ENCODE data around the gene ATP13A4. TPM values are rescaled to one million over a fixed set of nuclear protein-coding genes. Genes with fewer than 3 reads are reported as not detected.

ATP13A4 gene
- total RNA-seq, 1 donor from 2014 or later, result not detected

DNA sequence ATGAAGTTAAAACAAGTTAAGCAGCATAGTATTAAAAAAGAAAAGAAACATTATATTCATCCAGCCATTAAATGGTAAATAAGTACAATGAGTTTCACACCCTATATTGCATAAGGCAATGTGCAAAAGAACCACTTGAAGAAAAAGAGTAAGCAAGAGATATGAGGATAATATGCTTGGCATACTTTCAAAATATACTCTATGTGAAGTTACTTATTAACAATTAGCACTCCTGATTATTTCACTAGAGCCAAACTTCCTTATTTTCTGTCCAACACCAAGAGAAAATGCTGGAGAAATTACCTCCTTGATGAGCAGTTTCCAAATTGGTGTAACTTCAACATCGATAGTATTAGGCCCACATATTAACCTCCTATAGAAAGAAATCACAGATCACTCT is 63.7 kb downstream of the ATP13A4 start:
- H3K27me3 ChIP-seq, result no peaks in the 10 kb centered on the region
- H3K4me1 ChIP-seq, result no peaks in the 10 kb centered on the region
- H3K36me3 ChIP-seq, result no peaks in the 10 kb centered on the region
- no peak overlapping the region for H3K4me3 ChIP-seq
- H3K27ac ChIP-seq, result no peak overlapping the region
- DNase-seq (ENCODE audit: low spot score in 2 of 2), result no peak
- intact Hi-C loops (cut with DNase I), result no loop called here
- TF ChIP-seq, protein P1, sequence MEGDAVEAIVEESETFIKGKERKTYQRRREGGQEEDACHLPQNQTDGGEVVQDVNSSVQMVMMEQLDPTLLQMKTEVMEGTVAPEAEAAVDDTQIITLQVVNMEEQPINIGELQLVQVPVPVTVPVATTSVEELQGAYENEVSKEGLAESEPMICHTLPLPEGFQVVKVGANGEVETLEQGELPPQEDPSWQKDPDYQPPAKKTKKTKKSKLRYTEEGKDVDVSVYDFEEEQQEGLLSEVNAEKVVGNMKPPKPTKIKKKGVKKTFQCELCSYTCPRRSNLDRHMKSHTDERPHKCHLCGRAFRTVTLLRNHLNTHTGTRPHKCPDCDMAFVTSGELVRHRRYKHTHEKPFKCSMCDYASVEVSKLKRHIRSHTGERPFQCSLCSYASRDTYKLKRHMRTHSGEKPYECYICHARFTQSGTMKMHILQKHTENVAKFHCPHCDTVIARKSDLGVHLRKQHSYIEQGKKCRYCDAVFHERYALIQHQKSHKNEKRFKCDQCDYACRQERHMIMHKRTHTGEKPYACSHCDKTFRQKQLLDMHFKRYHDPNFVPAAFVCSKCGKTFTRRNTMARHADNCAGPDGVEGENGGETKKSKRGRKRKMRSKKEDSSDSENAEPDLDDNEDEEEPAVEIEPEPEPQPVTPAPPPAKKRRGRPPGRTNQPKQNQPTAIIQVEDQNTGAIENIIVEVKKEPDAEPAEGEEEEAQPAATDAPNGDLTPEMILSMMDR (IDR thresholded peaks at IDR 0.05), result no peak
- no peaks in the 10 kb centered on the region for H3K9me3 ChIP-seq

DNA sequence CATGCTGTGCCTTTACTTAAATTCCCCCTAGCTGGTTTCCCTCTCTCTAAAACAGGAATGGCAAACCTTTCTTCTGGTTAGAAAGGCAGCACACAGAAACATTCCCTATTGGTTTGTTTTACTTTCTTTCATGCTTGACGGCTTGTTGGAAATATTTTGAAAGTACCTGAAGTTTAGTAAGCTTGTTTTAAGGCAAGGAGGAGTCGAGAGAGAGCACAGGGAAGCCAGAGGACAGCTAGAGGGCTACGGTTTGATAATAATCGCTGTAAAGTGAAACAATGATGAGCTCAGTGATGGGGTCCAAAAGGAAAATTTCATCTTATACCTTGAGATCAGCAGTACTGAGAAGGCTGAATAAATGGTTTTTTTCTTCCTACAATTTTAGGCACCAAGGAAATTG is 64.1 kb downstream of the ATP13A4 start:
- Histone ChIP-seq H3K4me3 (no peak overlapping the region), H3K27ac (no peak overlapping the region), H3K9me3 (no peaks in the 10 kb centered on the region), H3K4me1 (no peaks in the 10 kb centered on the region), H3K27me3 (no peaks in the 10 kb centered on the region), H3K36me3 (no peaks in the 10 kb centered on the region)
- intact Hi-C loops (cut with DNase I), result no loop called here
- no peak for DNase-seq (ENCODE audit: low spot score in 2 of 2)
- TF ChIP-seq, protein P1 (IDR thresholded peaks at IDR 0.05), result no peak

DNA sequence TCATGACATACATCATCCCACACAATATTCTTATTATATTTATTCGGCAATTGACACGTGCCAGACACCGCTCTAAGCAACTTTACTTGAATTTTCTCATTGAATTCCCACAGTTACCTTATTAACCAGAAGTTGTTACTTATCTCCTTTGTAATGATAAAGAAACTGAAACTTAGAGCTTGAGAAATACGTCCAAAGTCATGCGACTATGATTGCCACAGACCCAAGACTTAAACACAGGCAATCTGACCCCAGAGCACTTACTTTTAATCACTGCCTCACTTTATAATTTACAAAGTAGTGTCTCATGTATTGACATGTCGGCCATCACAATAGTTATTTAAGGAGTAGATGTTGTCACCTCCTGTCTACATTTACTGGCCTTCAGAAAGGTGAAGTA is 64.7 kb downstream of the ATP13A4 start:
- intact Hi-C loops (cut with DNase I), result no loop called here
- Histone ChIP-seq H3K4me3 (no peak overlapping the region), H3K27ac (no peak overlapping the region), H3K9me3 (no peaks in the 10 kb centered on the region), H3K36me3 (no peaks in the 10 kb centered on the region), H3K4me1 (no peaks in the 10 kb centered on the region), H3K27me3 (no peaks in the 10 kb centered on the region)
- TF ChIP-seq, protein P1 (IDR thresholded peaks at IDR 0.05), result no peak
- DNase-seq (ENCODE audit: low spot score in 2 of 2), result no peak

DNA sequence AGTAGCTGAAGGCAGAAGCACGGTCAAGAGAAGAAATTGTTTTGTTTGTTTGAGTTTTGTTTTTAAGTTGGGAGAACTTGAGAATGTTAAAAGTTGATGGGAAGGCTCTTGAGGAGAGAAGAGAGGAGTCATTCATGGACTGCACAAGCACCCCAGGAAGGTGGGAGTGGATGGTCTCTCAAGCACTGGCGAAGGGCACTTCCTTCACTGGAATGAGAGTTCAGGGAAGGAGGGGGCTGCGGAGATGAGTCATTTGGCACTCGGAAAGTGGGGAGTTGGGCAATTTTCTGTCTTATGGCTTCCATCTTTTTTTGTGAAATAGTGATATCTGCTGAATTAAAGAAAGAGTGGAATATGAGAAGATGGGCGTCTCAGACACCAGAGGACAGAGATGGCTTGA is 66.0 kb downstream of the ATP13A4 start:
- no peaks in the 10 kb centered on the region for H3K36me3 ChIP-seq
- intact Hi-C loops (cut with DNase I), result no loop called here
- TF ChIP-seq, protein P1 (IDR thresholded peaks at IDR 0.05), result no peak
- no peaks in the 10 kb centered on the region for H3K27me3 ChIP-seq
- no peak overlapping the region for H3K27ac ChIP-seq
- no peaks in the 10 kb centered on the region for H3K9me3 ChIP-seq
- DNase-seq (ENCODE audit: low spot score in 2 of 2), result no peak
- no peak overlapping the region for H3K4me3 ChIP-seq
- no peaks in the 10 kb centered on the region for H3K4me1 ChIP-seq

DNA sequence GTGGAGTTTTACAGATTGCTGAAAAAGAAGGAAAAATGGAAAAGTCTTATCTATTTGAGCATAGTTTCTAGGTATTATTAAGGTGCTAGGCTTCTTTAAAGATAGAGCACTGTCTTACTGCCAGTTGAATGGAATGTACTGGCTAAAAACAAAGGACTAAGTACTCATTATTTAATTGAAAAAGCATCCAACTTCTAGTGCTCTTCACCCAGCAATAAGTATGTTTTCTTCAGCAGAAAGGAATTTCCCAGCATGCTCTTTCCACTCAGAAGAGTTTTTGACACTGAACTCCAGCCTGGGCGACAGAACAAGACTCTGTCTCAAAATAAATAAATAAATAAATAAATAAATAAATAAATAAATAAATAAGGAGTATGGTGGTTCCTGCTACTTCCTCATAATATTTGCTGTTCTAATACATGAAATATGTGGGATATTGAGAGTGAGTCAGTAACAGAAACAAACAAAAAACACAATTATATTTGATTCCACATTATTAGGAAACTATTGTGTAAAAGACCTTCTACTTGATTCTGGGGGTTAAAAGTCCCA is 70.6 kb downstream of the ATP13A4 start:
- DNase-seq (ENCODE audit: low spot score in 2 of 2), result no peak
- TF ChIP-seq, protein P1 (IDR thresholded peaks at IDR 0.05), result no peak
- Histone ChIP-seq H3K27me3 (no peaks in the 10 kb centered on the region), H3K9me3 (no peaks in the 10 kb centered on the region), H3K4me1 (no peaks in the 10 kb centered on the region), H3K36me3 (no peaks in the 10 kb centered on the region), H3K27ac (no peak overlapping the region), H3K4me3 (no peak overlapping the region)
- intact Hi-C loops (cut with DNase I), result no loop called here

DNA sequence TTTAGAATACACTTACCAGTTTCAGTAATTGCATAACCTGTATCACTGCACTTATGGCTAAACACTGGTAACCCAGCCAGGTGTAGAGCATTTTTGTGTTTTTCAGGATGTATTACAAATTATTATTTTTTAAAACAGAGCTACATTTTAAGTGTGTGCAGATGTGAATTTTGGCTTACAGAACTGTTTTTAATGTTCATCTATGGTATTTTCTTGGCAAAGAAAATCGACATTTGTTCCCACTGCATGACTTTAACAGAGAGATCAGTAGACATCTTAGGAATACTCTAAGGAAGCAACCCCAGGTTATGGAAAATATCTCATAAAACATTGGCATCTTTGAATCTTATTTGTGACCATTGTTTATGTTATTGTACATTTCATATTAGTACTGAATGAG is 73.3 kb downstream of the ATP13A4 start:
- no peak for DNase-seq (ENCODE audit: low spot score in 2 of 2)
- no peaks in the 10 kb centered on the region for H3K27me3 ChIP-seq
- intact Hi-C loops (cut with DNase I), result no loop called here
- no peaks in the 10 kb centered on the region for H3K36me3 ChIP-seq
- TF ChIP-seq, protein P1 (IDR thresholded peaks at IDR 0.05), result no peak
- no peak overlapping the region for H3K27ac ChIP-seq
- no peak overlapping the region for H3K4me3 ChIP-seq
- no peaks in the 10 kb centered on the region for H3K4me1 ChIP-seq
- H3K9me3 ChIP-seq, result no peaks in the 10 kb centered on the region
